SHP77 treated with DMSO at 0.1 percent for 48 hours (cell line): Measurements from ENCODE around the gene PIEZO2.

ENCODE experiments used
- DNase-seq: peaks from one replicate; lab custom pipeline; 2025; lab: John Stamatoyannopoulos, UW

The PIEZO2 gene

DNA sequence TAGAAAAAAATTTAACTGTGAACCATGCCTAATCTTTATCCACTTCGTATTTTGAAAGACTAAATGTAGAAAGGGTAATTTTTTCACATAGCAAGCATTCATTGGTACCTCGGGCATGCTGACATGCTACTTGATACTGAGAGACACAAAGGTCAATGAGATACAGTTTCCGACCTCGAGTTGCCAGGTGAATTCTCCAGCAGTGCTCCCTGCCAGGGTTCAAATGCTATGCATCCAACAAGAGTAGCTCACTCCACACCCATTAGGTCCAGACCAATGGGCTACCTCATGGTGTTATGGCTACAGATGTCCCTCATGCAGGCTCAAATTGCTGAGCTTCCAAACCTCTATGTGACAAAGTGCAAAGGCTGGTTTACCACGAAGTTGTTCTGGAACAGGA, 305.8 kb downstream of the PIEZO2 start:
- DNase-seq: no peak

GRCh38 chr18:10842861-10843260, 306.5 kb downstream of the PIEZO2 start:
- no peak for DNase-seq

DNA sequence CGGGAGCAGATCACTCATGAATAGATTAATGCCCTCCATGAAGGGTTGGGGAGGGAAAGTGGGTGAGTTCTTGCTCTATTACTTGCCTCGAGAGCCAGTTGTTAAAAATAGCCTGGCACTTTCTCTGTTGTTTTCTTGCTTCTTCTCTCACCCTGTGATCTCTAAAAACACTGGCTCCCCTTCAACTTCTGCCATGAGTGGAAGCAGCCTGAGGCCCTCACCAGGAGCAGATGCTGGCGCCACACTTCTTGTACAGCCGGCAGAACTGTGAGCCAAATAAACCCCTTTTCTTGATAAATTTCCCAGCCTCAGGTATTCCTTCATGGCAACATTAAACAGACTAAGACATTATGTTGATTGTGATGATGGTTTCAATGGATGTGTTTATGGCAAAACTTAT, 307.0 kb downstream of the PIEZO2 start:
- no peak for DNase-seq

GRCh38 chr18:10841203-10841602, 308.2 kb downstream of the PIEZO2 start:
- no peak for DNase-seq

DNA sequence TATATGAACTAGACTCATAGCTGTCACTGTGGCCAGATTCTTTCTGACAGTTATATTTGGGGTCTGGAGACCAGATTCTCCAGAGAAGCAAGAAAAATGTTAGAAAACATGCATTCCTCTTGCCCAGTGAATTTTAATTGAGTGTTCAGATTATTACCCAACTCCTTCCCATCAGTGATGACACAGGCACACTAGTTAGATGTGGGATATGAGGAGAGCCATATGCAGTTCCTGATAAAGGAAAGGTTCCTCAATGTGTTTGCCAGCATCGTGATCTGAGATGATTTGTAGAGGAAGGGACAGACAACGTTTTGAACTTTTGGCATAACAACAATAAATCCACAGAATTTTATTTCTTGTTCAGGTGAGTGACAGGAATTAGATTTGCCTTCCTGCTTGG, 308.6 kb downstream of the PIEZO2 start:
- no peak for DNase-seq

DNA sequence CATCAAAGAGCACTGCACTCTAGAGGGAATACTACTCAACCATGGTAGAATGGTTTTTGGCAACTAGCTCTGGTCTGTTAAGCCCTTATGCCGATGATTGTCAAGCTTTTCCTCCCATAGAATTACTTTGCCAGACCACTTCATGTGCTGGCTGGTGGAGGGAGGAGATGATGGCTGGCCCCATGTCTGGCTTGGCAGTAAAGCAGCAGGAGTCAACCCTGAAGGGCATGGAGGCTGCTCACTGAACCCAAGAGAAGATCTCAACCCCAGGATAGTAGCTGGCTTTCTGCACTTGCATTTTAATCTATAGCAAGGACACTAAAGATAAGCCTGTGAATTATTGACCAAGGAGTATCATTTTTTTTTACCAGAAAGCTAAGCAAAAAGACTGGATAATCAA, 309.9 kb downstream of the PIEZO2 start:
- no peak for DNase-seq

DNA sequence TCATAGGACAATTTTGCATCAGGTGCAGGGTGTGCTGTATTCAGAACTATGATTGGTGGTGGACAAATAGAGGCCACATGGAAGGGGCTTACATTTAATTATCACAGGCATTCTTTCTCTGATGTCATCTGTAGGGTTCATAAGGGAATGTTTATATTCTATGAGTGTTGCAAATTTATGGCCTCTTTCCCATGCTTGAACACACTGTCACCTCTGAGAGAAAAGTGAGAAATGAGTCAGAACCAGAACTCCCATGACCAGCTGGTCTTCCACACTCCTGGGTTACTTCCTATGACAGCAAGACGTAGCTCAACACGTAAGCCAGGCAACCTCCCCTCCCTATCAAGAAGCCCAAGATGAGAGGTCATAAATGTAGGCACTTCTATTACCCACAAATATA, 310.8 kb downstream of the PIEZO2 start:
- no peak for DNase-seq

- DNase-seq: no peak
Measured at GRCh38 chr18:10834128-10834815, 315.1 kb downstream of the PIEZO2 start.

GRCh38 chr18:10833656-10834055, 315.7 kb downstream of the PIEZO2 start:
- DNase-seq: no peak

DNA sequence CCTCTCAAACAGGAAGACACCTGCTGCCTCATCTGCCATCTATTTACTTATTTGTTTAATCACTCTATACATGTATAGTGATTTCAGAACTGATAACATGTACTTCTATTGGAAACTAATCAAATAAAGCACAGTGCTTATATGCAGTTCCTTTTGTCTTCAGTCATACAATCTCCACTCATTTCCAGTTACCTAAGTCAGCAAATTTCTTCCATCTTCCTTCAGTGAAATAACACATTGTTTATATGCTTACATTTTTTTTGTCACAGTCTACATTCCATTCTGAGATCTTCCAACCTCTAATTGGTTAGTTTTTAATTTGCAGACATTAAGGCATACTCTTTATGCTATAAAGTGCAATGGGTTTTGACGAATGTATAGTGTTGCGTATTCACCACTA, 323.0 kb downstream of the PIEZO2 start:
- no peak for DNase-seq

DNA sequence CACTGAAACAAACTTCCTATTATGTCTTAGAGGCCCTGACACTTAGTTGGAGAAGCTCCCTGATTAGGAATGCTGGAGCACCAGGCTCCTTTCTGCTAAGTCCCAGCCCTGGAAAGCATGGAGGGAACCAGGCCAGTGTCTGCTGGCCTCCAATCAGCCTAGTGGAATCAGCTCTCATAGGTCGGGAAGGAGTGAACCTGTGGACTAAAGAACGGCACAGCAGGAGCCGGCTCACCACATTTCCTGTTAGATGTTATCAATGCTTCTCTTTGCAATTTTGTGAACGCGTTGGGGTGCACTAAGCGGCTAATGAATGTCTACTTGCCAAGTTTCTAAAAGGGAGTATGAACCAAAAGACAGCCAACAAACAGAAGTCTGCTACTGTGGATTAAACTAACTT, 326.9 kb downstream of the PIEZO2 start:
- DNase-seq: no peak

DNA sequence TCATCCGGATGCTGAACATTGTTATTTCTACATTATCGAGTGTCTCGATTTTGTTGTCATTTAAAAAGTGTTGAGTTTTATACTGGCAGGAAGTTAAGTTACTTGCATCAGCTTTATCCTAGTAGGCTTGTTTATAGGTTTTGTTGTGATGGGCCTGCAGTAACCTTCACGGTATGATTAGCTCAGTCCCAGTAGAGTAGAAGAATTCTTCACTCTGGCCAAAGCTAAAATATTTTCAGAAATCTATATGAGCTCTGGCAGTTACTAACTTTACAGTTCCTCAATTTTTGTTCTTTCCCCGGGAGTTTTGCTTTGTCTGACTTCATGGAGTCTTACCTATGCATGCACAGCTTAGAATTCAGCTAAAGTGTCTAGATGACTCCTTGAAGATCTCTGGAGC, 328.7 kb downstream of the PIEZO2 start:
- no peak for DNase-seq

DNA sequence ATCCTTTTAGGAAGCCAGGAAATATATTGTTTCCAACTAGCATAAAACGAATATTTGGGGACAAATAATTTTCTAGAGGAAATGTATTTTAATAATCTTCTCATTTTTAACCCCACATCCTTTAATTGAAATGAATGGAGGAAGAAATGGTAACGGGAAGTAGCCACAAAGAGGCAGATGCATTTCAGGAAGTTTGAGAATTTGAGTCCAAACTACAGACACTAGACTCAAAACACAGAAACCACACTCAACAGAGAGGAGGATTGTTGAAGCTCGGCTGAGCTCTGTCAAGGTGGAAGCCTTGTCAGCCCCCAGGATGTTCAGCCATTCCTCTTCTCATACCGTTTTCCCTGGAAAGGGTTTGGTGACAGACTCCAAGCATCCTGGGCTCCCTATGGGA, 335.0 kb downstream of the PIEZO2 start:
- no peak for DNase-seq

DNA sequence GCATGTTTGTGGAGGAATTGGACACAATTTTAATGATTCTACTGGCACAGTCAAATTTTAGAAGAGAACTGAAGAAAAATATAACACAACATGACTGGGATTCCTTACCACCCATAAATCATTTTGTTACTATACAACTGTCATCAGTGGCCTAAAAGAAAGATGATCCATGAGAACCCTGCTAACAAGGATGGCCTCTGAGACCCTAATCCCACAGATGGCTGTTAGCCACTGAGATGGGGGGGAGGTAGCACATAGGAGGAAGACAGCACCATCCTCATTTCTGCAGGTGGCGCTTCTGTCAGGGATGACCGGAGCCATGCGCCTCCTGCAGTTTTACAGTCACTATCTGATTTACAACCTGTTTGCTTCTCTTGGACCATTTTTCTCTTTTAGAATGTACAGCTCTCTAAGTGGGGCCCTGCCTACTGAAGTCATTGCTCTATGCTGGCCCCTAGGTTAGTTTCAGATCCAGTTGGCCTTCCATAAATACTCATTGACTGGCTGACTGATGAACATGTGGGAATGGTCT, 343.7 kb downstream of the PIEZO2 start:
- no peak for DNase-seq

DNA sequence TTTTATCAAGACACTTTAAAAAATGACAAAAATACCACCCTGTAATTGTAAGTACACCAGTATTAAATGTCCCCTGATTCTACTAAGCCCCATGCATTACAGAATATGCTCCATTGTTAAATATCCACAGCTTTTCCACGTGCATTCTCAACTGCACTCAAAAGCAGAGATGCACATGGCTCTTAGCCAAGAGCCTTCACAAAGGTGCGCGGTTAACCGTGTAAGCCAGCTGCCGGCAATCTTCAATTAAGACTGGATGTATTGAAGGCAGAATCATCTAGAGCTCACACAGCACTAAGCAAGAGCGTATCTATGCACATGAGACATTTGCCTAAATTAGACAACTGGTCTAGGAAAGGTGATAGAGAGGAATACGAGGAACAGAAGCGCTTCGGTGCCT, 345.2 kb downstream of the PIEZO2 start:
- no peak for DNase-seq

DNA sequence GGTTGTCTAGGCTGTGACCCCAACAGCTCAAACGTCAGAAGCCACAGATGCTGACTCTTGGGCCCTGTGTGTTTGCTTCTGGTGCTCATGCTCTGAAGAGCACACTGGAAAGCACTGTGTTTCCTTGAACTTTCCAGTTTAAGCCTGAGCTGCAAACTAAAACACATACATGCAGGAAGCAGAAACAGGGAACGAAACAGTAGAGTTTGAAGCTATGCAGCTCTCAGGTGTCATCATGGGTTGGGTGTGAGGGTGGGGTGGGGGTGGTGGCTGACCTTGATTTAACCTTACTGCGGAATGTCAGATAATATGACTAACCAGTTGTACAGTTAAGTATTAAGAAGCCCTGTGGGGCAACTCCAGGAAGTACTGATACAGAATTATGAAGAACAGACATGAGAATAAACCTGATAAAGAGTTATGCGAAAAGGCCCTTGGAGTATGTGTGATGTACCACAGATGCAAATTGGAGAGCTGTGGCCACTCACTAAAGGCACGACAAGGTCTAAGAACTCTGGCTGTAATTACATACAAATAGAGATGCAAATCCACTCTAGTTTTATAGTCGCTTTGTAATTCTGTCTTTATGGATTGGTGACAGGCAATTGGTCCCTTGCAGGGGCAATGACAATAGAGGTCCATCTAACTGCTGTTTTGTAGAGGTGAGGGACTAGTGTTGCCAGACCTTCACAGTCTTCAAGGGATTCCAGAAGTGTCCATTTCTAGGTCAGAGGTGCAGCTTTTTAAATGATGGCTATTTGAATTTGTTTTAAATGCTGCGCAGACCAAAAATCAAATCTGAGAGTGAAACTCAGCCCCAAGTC, 350.4 kb downstream of the PIEZO2 start:
- DNase-seq: no peak

DNA sequence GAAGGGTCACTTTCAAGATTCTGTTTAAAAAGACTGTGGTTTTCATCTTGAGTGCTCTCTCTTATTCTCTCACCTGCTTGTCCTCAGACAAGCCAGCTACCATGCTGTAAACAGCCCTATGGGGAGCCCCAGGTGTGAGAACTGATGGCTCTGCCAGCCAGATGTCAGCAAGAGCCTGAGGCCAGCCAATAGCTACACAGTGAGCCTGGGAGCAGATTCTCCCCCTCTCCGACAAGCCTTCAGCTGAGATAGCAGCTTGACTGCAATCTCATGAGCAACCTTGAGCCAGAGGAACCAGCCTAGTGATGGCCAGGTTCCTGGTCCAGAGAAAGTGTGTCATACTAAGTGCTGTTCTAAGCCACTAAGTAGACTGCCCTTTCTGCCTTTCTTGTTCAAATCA, 351.5 kb downstream of the PIEZO2 start:
- DNase-seq: no peak

DNA sequence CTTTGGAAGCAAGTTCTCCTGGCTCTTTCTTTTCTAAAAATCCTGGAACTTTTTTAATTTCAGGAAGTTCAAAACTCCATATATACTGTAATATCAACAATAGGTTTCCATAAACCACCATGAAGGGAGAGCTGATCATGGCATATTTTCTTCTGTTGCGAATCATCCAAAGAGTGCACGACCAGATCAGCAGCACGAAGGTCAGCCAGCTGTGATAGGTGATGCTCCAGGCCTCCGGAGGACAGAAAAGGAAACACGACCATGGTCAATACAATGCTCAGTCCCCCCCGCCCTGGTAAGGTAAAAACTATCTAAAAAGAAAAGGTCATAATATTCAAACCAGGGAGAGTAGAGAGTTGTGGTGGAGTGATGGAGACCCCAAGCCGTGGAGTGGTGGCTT, 354.6 kb downstream of the PIEZO2 start:
- DNase-seq: no peak

DNA sequence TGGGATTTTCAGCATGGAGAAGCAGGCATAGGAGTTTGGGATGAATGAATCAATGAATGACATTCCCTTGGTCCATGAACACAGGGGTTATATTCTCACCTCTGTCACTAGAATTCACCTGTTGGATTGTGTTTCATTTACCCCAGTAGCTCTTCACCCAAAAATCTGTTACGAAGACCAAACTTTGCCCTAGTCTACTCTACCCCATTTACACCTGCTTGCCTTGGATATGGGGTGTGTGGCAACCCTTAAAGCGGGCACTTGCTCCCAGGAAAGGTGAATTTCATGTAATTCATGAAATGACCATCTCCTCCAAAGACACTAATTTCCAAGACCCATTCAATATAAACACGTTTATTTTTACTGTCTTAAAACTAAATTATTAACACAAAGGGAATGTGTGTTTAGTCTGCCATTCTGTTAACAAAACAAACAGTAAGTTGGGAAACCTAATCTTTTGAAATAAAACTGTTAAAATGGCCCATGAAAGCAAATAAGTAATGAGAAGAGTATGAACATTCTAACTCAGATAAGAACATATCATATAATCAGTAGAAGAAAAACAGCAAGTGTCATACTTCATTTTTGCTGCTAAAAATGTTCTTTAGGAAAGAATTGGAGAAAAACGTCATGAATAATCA, 355.5 kb downstream of the PIEZO2 start:
- no peak for DNase-seq

DNA sequence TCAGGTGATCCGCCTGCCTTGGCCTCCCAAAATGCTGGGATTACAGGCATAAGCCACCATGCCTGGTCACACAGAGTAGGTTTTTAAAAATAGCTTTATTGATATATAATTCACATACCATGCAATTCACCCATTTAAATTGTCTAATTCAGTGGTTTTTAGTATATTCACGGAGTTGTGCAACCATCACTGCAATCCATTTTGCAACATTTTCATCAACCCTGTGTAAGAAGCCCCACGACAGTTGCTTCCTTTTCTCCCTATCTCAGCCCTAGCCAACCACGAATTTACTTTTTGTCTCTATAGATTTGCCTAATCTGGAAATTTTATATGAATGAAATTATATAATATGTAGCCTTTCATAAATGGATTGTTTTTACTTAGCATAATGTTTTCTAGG, 357.2 kb downstream of the PIEZO2 start:
- no peak for DNase-seq

- DNase-seq: no peak
Measured at GRCh38 chr18:10791169-10791831, 358.1 kb downstream of the PIEZO2 start.

DNA sequence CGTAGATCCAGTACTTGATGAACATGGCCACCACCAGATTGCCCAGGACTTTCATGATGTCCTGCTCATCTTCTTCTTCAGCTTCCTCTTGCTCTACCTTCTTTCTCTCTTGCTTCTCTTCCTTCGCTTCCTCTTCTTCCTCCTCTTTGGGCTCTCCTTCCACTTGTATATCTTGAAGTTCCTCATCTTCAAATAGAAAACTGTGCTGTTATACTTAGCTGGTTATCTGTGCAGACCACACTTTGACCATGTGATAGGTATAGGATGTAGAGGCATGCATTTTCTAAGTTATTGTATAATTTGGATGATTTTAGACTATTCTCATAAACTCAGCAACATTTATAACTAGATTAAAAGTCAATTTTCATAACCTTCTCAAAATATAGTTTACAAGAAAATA, 360.2 kb downstream of the PIEZO2 start:
- DNase-seq: no peak
